ENCODE measurements around the gene RUSC1.

GRCh38 chr1:155342842-155343241 lies 22.1 kb downstream of the RUSC1 start:
- TF ChIP-seq POLR2A (IDR thresholded peaks at IDR 0.05) = no peak
- TF ChIP-seq, protein P1, sequence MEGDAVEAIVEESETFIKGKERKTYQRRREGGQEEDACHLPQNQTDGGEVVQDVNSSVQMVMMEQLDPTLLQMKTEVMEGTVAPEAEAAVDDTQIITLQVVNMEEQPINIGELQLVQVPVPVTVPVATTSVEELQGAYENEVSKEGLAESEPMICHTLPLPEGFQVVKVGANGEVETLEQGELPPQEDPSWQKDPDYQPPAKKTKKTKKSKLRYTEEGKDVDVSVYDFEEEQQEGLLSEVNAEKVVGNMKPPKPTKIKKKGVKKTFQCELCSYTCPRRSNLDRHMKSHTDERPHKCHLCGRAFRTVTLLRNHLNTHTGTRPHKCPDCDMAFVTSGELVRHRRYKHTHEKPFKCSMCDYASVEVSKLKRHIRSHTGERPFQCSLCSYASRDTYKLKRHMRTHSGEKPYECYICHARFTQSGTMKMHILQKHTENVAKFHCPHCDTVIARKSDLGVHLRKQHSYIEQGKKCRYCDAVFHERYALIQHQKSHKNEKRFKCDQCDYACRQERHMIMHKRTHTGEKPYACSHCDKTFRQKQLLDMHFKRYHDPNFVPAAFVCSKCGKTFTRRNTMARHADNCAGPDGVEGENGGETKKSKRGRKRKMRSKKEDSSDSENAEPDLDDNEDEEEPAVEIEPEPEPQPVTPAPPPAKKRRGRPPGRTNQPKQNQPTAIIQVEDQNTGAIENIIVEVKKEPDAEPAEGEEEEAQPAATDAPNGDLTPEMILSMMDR (IDR thresholded peaks at IDR 0.05) = no peak

Measured in adrenal gland (tissue), 5 donors.